ENCODE results near the gene SLC22A23. TPM values are rescaled to one million over a fixed set of nuclear protein-coding genes. Genes with fewer than 3 reads are reported as not detected.

The SLC22A23 gene
- total and polyA plus RNA-seq, 5 donors from 2014 or later = 0.24 to 6.3 (median 0.71) TPM

DNA sequence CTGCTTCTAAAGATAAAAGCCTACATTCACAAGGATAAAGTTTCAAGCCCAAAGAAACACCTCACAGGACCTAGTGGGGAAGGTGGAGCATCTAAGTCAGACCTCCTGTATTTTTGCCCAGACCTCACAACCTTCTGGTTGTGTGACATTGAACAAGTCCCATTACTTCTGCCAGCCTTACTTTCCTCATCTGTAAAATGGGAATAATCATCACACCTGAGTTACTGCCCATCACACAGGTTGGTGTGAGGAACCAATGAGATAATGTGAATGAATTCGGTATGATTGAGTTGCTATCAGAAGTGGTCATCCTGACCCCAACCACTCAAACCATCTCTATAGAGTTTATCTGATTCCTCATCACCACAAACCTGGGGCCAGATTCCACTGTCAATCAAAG is 11.1 kb upstream of the SLC22A23 start:
- no peaks in the 10 kb centered on the region for H3K36me3 Mint-ChIP-seq
- H3K27ac Mint-ChIP-seq = no peak overlapping the region
- Histone ChIP-seq H3K36me3 (ENCODE audit: control insufficient read depth, insufficient read depth, low read length) (no peaks in the 10 kb centered on the region), H3K4me3 (ENCODE audit: low read depth, low read length) (no peak overlapping the region), H3K27me3 (ENCODE audit: control insufficient read depth, insufficient read depth, low read length) (no peaks in the 10 kb centered on the region), H3K4me1 (ENCODE audit: control insufficient read depth, insufficient read depth, low read length, poor library complexity, severe bottlenecking) (no peaks in the 10 kb centered on the region), H3K9me3 (ENCODE audit: control insufficient read depth in 2 of 2, low read length in 2 of 2) (no peaks in the 10 kb centered on the region), H3K27ac (ENCODE audit: insufficient read depth, low read length, poor library complexity, severe bottlenecking) (no peak overlapping the region)
- no peak overlapping the region for H3K4me3 Mint-ChIP-seq
- no peaks in the 10 kb centered on the region for H3K9me3 Mint-ChIP-seq
- H3K27me3 Mint-ChIP-seq = no peaks in the 10 kb centered on the region
- H3K4me1 Mint-ChIP-seq = no peaks in the 10 kb centered on the region
- DNase-seq (no peak), ATAC-seq (ENCODE audit: low read depth in 2 of 2) (no peak)

DNA sequence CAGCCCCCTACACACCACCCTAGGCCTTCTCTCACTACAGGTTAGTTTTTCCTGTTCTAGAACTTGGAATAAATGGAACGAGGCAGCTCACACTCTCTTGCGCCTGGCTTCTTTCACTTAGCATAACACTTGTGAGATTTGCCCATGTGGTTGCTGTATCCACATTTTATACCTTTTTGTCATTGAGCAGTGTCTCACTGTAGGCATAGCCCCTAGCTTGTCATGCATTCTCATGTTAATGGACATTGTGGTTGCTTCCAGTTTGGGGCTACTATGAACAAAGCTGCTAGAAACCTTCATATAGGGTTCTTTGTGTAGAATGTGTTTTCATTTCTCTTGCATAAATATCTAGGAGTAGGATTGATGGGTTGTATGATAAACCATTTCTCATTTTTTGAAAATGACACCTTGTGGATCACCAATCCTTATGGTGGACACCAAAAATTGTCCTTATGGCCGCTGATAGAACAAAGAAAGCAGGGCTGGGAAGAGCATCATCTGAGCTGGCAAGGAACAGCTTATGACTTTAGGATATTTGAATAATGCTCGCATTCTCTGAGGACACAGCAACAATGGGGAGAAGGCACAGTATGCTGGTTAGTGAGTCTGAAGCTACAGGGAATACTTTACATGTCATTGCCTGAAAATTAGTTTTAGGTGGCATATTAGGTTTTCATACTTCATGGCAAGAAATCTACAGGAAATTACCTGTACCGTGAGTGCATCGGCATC is 9.8 kb upstream of the SLC22A23 start:
- H3K36me3 ChIP-seq (ENCODE audit: control insufficient read depth, insufficient read depth, low read length) = no peaks in the 10 kb centered on the region
- Mint-ChIP-seq H3K9me3 (peaks cover 0 to 3% (median 0%) of the 10 kb centered on the region in 7 donors), H3K4me3 (no peak overlapping the region), H3K27me3 (peaks cover 13% of the 10 kb centered on the region), H3K27ac (no peak overlapping the region), H3K36me3 (no peaks in the 10 kb centered on the region), H3K4me1 (no peaks in the 10 kb centered on the region)
- H3K4me3 ChIP-seq (ENCODE audit: low read depth, low read length) = no peak overlapping the region
- no peak overlapping the region for H3K27ac ChIP-seq (ENCODE audit: insufficient read depth, low read length, poor library complexity, severe bottlenecking)
- H3K9me3 ChIP-seq (ENCODE audit: control insufficient read depth in 2 of 2, low read length in 2 of 2) = no peaks in the 10 kb centered on the region
- H3K27me3 ChIP-seq (ENCODE audit: control insufficient read depth, insufficient read depth, low read length) = no peaks in the 10 kb centered on the region
- DNase-seq (no peak), ATAC-seq (ENCODE audit: low read depth in 2 of 2) (no peak)
- no peaks in the 10 kb centered on the region for H3K4me1 ChIP-seq (ENCODE audit: control insufficient read depth, insufficient read depth, low read length, poor library complexity, severe bottlenecking)

DNA sequence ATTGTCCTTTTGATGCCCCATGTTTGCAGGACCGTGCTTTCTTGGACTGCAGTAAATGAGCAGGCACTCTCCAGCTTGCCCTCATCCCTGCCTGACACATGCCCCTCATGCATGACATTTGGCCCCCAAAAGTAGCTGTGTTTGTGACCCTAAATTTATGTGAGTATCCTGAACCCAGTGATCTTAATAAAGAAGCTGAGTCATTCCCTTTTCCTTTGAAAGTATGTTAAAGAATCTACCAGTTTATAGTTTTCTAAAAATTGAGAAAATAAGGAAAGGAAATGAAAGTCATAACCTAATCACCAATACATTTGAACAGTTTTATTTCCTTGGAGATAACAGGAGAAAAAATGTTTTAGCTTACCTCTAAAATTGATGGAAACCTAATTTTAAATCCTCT is 3.4 kb upstream of the SLC22A23 start:
- no peak overlapping the region for H3K27ac ChIP-seq (ENCODE audit: insufficient read depth, low read length, poor library complexity, severe bottlenecking)
- H3K36me3 ChIP-seq (ENCODE audit: control insufficient read depth, insufficient read depth, low read length) = no peaks in the 10 kb centered on the region
- no peak for ATAC-seq (ENCODE audit: low read depth in 2 of 2)
- H3K9me3 Mint-ChIP-seq = peaks cover 0 to 3% (median 0%) of the 10 kb centered on the region in 7 donors
- no peaks in the 10 kb centered on the region for H3K36me3 Mint-ChIP-seq
- peaks cover 18% of the 10 kb centered on the region for H3K27me3 ChIP-seq (ENCODE audit: control insufficient read depth, insufficient read depth, low read length)
- H3K9me3 ChIP-seq (ENCODE audit: control insufficient read depth in 2 of 2, low read length in 2 of 2) = no peaks in the 10 kb centered on the region
- H3K4me1 ChIP-seq (ENCODE audit: control insufficient read depth, insufficient read depth, low read length, poor library complexity, severe bottlenecking) = peaks cover 15% of the 10 kb centered on the region
- DNase-seq = no peak
- peaks cover 5 to 12% (median 8%) of the 10 kb centered on the region in 4 donors for H3K4me1 Mint-ChIP-seq
- H3K4me3 ChIP-seq (ENCODE audit: low read depth, low read length) = no peak overlapping the region
- H3K27me3 Mint-ChIP-seq = peaks cover 48% of the 10 kb centered on the region
- H3K4me3 Mint-ChIP-seq = no peak overlapping the region
- no peak overlapping the region for H3K27ac Mint-ChIP-seq

DNA sequence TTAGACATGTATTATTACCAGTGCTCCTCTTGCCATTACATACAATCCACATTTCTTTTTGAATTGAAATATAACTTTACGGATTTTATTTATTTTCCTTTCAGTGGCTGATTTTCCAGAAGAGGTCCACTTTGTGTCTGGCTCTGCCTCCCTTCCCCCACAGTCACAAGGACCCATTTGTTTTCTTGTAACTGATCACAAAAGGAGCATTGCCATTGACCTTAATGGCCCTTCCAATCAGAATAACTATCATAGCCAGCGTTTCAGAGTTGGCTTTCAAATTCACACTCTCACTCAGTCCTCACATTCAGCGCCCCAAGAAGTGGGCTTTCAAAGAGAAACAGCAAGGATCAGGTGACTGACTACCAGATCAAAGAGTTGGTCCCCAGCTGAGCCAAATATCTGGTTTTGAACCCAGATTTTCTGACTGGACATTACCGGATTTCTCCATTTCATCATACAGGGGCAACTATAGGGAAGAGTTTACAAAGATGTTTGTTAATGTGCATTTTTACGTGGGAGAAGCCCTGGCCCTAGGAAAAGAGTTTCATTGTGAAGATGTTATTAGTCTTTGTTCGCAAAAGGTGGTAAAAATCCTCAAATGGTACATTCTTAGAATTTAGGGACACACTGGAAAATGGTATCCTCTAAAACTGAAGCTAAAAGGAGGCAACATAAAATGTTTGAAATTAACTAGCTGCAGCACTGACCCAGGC is 2.0 kb upstream of the SLC22A23 start:
- Mint-ChIP-seq H3K4me3 (peak overlapping the region in 2 of 4 donors; percentile 49 to 86), H3K27ac (peak overlapping the region in 1 of 3 donors; percentile 22), H3K27me3 (peaks cover 48% of the 10 kb centered on the region), H3K4me1 (peaks cover 5 to 12% (median 8%) of the 10 kb centered on the region in 4 donors), H3K9me3 (peaks cover 0 to 3% (median 0%) of the 10 kb centered on the region in 7 donors), H3K36me3 (no peaks in the 10 kb centered on the region)
- DNase-seq (no peak), ATAC-seq (ENCODE audit: low read depth in 2 of 2) (no peak)
- Histone ChIP-seq H3K4me1 (ENCODE audit: control insufficient read depth, insufficient read depth, low read length, poor library complexity, severe bottlenecking) (peaks cover 18% of the 10 kb centered on the region), H3K9me3 (ENCODE audit: control insufficient read depth in 2 of 2, low read length in 2 of 2) (no peaks in the 10 kb centered on the region), H3K36me3 (ENCODE audit: control insufficient read depth, insufficient read depth, low read length) (no peaks in the 10 kb centered on the region), H3K27ac (ENCODE audit: insufficient read depth, low read length, poor library complexity, severe bottlenecking) (no peak overlapping the region), H3K4me3 (ENCODE audit: low read depth, low read length) (no peak overlapping the region), H3K27me3 (ENCODE audit: control insufficient read depth, insufficient read depth, low read length) (peaks cover 30% of the 10 kb centered on the region)

DNA sequence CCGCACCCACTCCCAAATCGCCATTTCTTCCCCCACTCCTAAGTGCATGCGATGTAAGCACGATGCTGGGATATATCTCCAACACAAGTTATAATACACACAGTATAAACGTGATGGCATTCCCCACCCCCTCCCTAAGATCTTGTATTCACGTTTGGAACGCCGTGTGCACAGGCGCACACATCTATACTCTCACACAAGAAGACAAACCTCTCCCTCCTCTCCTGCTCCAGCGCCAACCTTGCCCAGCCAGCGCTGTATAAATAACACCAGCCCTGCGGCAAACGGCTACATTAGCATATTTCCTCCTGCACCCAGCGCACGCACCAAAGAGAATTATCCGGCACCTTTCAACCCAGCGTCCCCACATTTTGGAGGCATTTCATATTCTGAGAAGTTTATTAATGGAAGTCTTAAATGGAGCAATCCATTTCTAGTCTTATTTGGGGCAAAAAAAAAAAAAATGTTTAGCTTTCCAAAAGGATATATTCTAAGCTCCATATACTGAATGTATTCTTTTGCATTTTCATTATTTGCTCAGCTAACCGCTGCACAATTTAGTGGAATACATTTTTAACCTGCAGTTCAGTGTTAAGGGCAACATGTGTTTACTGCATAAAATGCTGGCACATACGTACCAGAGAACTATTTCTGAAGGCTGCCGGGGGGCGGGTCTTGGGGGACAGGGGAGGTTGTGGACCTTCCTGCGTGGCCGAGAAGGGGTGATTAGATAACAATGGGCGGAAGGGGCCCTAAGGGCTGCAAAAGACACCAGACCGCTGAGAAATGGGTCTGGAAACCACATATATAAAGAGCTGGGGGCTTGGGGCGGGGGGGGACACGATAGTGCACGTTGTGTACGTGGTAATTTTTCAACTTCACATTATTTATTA is 1.1 kb upstream of the SLC22A23 start:
- Mint-ChIP-seq H3K9me3 (peaks cover 0 to 3% (median 0%) of the 10 kb centered on the region in 7 donors), H3K36me3 (no peaks in the 10 kb centered on the region), H3K27me3 (peaks cover 48% of the 10 kb centered on the region), H3K4me1 (peaks cover 5 to 12% (median 8%) of the 10 kb centered on the region in 4 donors), H3K27ac (peak overlapping the region in 2 of 3 donors; percentile 78 to 84), H3K4me3 (peak overlapping the region; percentile 82 to 89 (median 85))
- peaks cover 18% of the 10 kb centered on the region for H3K4me1 ChIP-seq (ENCODE audit: control insufficient read depth, insufficient read depth, low read length, poor library complexity, severe bottlenecking)
- peak in 2 of 3 donors; percentile 2 to 28 for DNase-seq
- ATAC-seq (ENCODE audit: low read depth in 2 of 2) = no peak
- H3K4me3 ChIP-seq (ENCODE audit: low read depth, low read length) = peak overlapping the region; percentile 43
- H3K27me3 ChIP-seq (ENCODE audit: control insufficient read depth, insufficient read depth, low read length) = peaks cover 33% of the 10 kb centered on the region
- H3K36me3 ChIP-seq (ENCODE audit: control insufficient read depth, insufficient read depth, low read length) = no peaks in the 10 kb centered on the region
- H3K9me3 ChIP-seq (ENCODE audit: control insufficient read depth in 2 of 2, low read length in 2 of 2) = no peaks in the 10 kb centered on the region
- H3K27ac ChIP-seq (ENCODE audit: insufficient read depth, low read length, poor library complexity, severe bottlenecking) = no peak overlapping the region

DNA sequence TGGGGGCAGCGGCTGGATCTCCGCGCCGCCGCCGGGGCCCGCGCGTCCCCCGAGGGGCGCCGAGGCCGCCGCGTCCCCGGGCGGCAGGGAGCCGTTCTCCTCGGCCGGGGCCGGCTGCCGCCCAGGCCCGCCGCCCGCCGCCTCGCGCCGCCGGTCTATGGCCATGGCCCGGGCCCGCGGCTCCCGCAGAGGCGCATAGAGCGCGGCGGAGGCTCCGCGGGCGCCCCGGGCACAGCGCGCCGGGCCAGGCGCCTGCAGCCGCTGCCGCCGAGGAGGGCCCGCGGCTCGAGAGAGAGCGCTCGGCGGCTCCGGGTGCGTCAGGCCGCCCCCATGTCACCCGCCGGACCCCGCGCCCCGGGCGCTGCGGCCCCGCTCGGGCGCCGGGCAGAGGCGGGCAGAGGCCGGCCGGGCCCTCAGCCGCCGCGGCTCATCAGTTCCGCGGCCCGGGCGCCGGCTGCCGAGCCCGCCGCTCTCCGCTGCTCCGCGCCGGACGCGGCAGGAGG is 404 bp downstream of the SLC22A23 start:
- Mint-ChIP-seq H3K27me3 (peaks cover 35% of the 10 kb centered on the region), H3K36me3 (no peaks in the 10 kb centered on the region), H3K9me3 (no peaks in the 10 kb centered on the region), H3K27ac (no peak overlapping the region), H3K4me3 (no peak overlapping the region), H3K4me1 (peaks cover 5 to 18% (median 8%) of the 10 kb centered on the region in 4 donors)
- Histone ChIP-seq H3K27me3 (ENCODE audit: control insufficient read depth, insufficient read depth, low read length) (peaks cover 33% of the 10 kb centered on the region), H3K36me3 (ENCODE audit: control insufficient read depth, insufficient read depth, low read length) (no peaks in the 10 kb centered on the region), H3K4me3 (ENCODE audit: low read depth, low read length) (no peak overlapping the region), H3K9me3 (ENCODE audit: control insufficient read depth in 2 of 2, low read length in 2 of 2) (no peaks in the 10 kb centered on the region), H3K27ac (ENCODE audit: insufficient read depth, low read length, poor library complexity, severe bottlenecking) (no peak overlapping the region), H3K4me1 (ENCODE audit: control insufficient read depth, insufficient read depth, low read length, poor library complexity, severe bottlenecking) (peaks cover 18% of the 10 kb centered on the region)
- DNase-seq = no peak
- ATAC-seq (ENCODE audit: low read depth in 2 of 2) = peak; percentile 6 to 26
